ENCODE data around the gene UTP15. TPM values are rescaled to one million over a fixed set of nuclear protein-coding genes. Genes with fewer than 3 reads are reported as not detected.

The UTP15 gene
- total and polyA plus RNA-seq, 4 donors, result 4.4 to 22.1 (median 12.3) TPM

- Histone ChIP-seq H3K27ac (ENCODE audit: low read depth in 1 of 2, low read length in 1 of 2) (peak overlapping the region in 1 of 2 donors; percentile 68), H3K4me1 (ENCODE audit: control insufficient read depth in 5 of 5, insufficient read depth in 5 of 5, low read length in 5 of 5) (peaks cover 0 to 16% (median 11%) of the 10 kb centered on the region in 5 donors), H3K9ac (ENCODE audit: insufficient read depth in 1 of 2, low read length in 2 of 2) (no peak overlapping the region), H3K36me3 (ENCODE audit: control insufficient read depth in 4 of 4, insufficient read depth in 4 of 4, low read length in 4 of 4) (no peaks in the 10 kb centered on the region), H3K9me3 (ENCODE audit: control insufficient read depth in 4 of 4, insufficient read depth in 3 of 4, low read length in 3 of 4) (no peaks in the 10 kb centered on the region), H3K4me3 (no peak overlapping the region), H3K27me3 (ENCODE audit: control insufficient read depth in 3 of 3, insufficient read depth in 3 of 3, low read length in 2 of 3) (no peaks in the 10 kb centered on the region)
- DNase-seq (peak in 2 of 3 donors; percentile 31 to 59), ATAC-seq (ENCODE audit: insufficient read depth, low FRiP score) (no peak)
- WGBS, 2 donors, result 54 to 74% methylated on average over 9 of the region's 9 CpGs
- TF ChIP-seq, protein P1, sequence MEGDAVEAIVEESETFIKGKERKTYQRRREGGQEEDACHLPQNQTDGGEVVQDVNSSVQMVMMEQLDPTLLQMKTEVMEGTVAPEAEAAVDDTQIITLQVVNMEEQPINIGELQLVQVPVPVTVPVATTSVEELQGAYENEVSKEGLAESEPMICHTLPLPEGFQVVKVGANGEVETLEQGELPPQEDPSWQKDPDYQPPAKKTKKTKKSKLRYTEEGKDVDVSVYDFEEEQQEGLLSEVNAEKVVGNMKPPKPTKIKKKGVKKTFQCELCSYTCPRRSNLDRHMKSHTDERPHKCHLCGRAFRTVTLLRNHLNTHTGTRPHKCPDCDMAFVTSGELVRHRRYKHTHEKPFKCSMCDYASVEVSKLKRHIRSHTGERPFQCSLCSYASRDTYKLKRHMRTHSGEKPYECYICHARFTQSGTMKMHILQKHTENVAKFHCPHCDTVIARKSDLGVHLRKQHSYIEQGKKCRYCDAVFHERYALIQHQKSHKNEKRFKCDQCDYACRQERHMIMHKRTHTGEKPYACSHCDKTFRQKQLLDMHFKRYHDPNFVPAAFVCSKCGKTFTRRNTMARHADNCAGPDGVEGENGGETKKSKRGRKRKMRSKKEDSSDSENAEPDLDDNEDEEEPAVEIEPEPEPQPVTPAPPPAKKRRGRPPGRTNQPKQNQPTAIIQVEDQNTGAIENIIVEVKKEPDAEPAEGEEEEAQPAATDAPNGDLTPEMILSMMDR (IDR thresholded peaks at IDR 0.05; ENCODE audit: control extremely low read depth, extremely low read depth), result no peak
Observed at GRCh38 chr5:73544429-73545402, 20.8 kb upstream of the UTP15 start.

DNA sequence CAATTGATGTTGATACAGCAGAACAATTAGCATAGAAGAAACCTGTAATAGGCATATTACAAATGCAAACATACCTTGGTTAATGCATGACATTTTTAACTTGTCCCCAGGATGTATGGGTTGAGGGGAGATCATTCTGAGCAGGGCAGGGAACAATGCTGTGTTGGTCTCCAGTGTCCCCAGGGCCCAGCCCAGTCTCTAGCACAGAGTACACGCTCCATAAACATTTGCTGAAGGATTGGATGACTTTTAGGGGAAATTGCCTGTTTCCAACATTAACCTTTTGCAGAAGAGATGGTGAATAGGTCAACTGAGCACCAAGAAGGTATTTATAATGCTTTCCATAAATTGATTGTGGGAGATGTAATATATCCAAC, 20.2 kb upstream of the UTP15 start:
- Histone ChIP-seq H3K4me1 (ENCODE audit: control insufficient read depth in 5 of 5, insufficient read depth in 5 of 5, low read length in 5 of 5) (peaks cover 0 to 16% (median 11%) of the 10 kb centered on the region in 5 donors), H3K36me3 (ENCODE audit: control insufficient read depth in 4 of 4, insufficient read depth in 4 of 4, low read length in 4 of 4) (no peaks in the 10 kb centered on the region), H3K27ac (ENCODE audit: low read depth in 1 of 2, low read length in 1 of 2) (peak overlapping the region in 1 of 2 donors; percentile 68), H3K27me3 (ENCODE audit: control insufficient read depth in 3 of 3, insufficient read depth in 3 of 3, low read length in 2 of 3) (no peaks in the 10 kb centered on the region), H3K9ac (ENCODE audit: insufficient read depth in 1 of 2, low read length in 2 of 2) (no peak overlapping the region), H3K4me3 (no peak overlapping the region), H3K9me3 (ENCODE audit: control insufficient read depth in 4 of 4, insufficient read depth in 3 of 4, low read length in 3 of 4) (no peaks in the 10 kb centered on the region)
- ATAC-seq (ENCODE audit: insufficient read depth, low FRiP score) (no peak), DNase-seq (no peak)
- TF ChIP-seq, protein P1 (IDR thresholded peaks at IDR 0.05; ENCODE audit: control extremely low read depth, extremely low read depth), result no peak
- 88 to 95% methylated on average over 1 of the region's 1 CpG for WGBS, 2 donors

DNA sequence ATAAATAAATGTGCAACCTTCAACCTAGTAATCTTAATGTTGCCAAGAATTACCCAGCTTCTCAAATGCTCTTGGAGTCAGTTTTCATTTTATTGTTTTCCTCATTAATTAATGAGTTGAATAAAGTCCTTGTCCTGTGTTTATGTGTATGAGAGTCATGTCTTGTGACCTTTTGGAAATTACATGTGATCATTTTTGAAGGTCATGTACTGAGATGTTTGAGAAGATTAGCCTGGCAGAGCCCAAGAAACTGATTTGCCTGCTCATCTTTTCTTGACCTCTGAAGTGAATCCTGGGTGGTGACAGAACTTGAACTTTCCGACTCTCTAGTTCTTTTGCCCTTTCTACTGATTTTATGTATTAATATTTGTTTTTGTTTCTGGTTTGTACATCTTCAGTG, 15.5 kb upstream of the UTP15 start:
- no peaks in the 10 kb centered on the region for H3K27me3 ChIP-seq (ENCODE audit: control insufficient read depth in 3 of 3, insufficient read depth in 3 of 3, low read length in 2 of 3)
- H3K4me1 ChIP-seq (ENCODE audit: control insufficient read depth in 5 of 5, insufficient read depth in 5 of 5, low read length in 5 of 5), result peaks cover 0 to 2% (median 0%) of the 10 kb centered on the region in 5 donors
- TF ChIP-seq, protein P1 (IDR thresholded peaks at IDR 0.05; ENCODE audit: control extremely low read depth, extremely low read depth), result no peak
- peaks cover 9 to 24% (median 18%) of the 10 kb centered on the region in 4 donors for H3K36me3 ChIP-seq (ENCODE audit: control insufficient read depth in 4 of 4, insufficient read depth in 4 of 4, low read length in 4 of 4)
- ATAC-seq (ENCODE audit: insufficient read depth, low FRiP score) (no peak), DNase-seq (no peak)
- H3K9me3 ChIP-seq (ENCODE audit: control insufficient read depth in 4 of 4, insufficient read depth in 3 of 4, low read length in 3 of 4), result no peaks in the 10 kb centered on the region
- WGBS, 2 donors, result 86 to 89% methylated on average over 1 of the region's 1 CpG
- no peak overlapping the region for H3K4me3 ChIP-seq
- H3K27ac ChIP-seq (ENCODE audit: low read depth in 1 of 2, low read length in 1 of 2), result no peak overlapping the region
- no peak overlapping the region for H3K9ac ChIP-seq (ENCODE audit: insufficient read depth in 1 of 2, low read length in 2 of 2)

Data from lung (tissue), 12 donors.